Osteoblast (primary cell): ENCODE measurements around the gene IVD. TPM values are rescaled to one million over a fixed set of nuclear protein-coding genes. Genes with fewer than 3 reads are reported as not detected.

Experiments used
- DNase-seq: peaks from one replicate; pipeline ENCODE4 v3.0.0; 2011; ENCODE audit warnings: low spot score, mixed read lengths; ENCODE audit not compliant: insufficient read length; ENCODE audit errors: missing footprints
- H2AFZ ChIP-seq: 2 replicates; pipeline ENCODE4 v1.6.0; 2011; ENCODE audit warnings: mild to moderate bottlenecking, low read length
- H3K27ac ChIP-seq: 2 replicates; pipeline ENCODE4 v1.5.1; 2011; ENCODE audit warnings: mild to moderate bottlenecking, low read depth, low read length, moderate library complexity
- H3K27me3 ChIP-seq: 2 replicates; pipeline ENCODE4 v1.6.0; 2012; ENCODE audit warnings: mild to moderate bottlenecking, control low read depth, inconsistent platforms, low read length, moderate library complexity; ENCODE audit not compliant: insufficient read depth
- H3K36me3 ChIP-seq: 2 replicates; pipeline ENCODE4 v1.5.1; 2011; ENCODE audit warnings: mild to moderate bottlenecking, low read length, control low read depth, moderate library complexity; ENCODE audit not compliant: insufficient read depth
- H3K4me1 ChIP-seq: 2 replicates; pipeline ENCODE4 v1.5.1; 2011; ENCODE audit warnings: mild to moderate bottlenecking, low read length, control low read depth, moderate library complexity; ENCODE audit not compliant: insufficient read depth
- H3K4me2 ChIP-seq: 2 replicates; pipeline ENCODE4 v1.6.0; 2011; ENCODE audit warnings: mild to moderate bottlenecking, low read length; ENCODE audit not compliant: insufficient read depth
- H3K4me3 ChIP-seq: fragments of 200-600 bp; sonication (generic); 3 replicates; pipeline ENCODE4 v1.5.1; 2012; ENCODE audit warnings: mild to moderate bottlenecking, low read length, inconsistent platforms; ENCODE audit not compliant: insufficient read depth
- H3K79me2 ChIP-seq: 2 replicates; pipeline ENCODE4 v1.6.0; 2012; ENCODE audit warnings: mild to moderate bottlenecking, low read length, control low read depth, inconsistent platforms; ENCODE audit not compliant: insufficient read depth
- H3K9me3 ChIP-seq: 2 replicates; pipeline ENCODE4 v1.5.1; 2011; ENCODE audit warnings: low read depth, low read length, control low read depth
- H4K20me1 ChIP-seq: 2 replicates; pipeline ENCODE4 v1.6.0; 2012; ENCODE audit warnings: mild to moderate bottlenecking, low read length, control low read depth; ENCODE audit not compliant: insufficient read depth
- CTCF ChIP-seq: IDR thresholded peaks from 2 replicates; pipeline ENCODE4 v1.5.1; 2011; ENCODE audit warnings: mild to moderate bottlenecking, low read depth, low read length, moderate library complexity; ENCODE audit errors: extremely low read depth
- total RNA-seq: library from RNA; depleted of rRNA; stranded (reverse); fragments of >200 nt; gene quantifications from 2 replicates; pipeline ENCODE4 v1.2.3, GENCODE V29; 2012

IVD gene
- total RNA-seq, 1 donor: 46.3 TPM

GRCh38 chr15:40369971-40370370 is 35.6 kb upstream of the IVD start:
- peaks cover 14% of the 10 kb centered on the region for H3K4me1 ChIP-seq

GRCh38 chr15:40372981-40373380 is 32.6 kb upstream of the IVD start:
- peak; percentile 92 for DNase-seq
- no peak overlapping the region for H3K4me3 ChIP-seq
- H3K36me3 ChIP-seq: no peaks in the 10 kb centered on the region
- H3K4me2 ChIP-seq: no peak overlapping the region
- no peak overlapping the region for H3K27ac ChIP-seq
- H3K79me2 ChIP-seq: no peaks in the 10 kb centered on the region
- peaks cover 14% of the 10 kb centered on the region for H3K4me1 ChIP-seq
- TF ChIP-seq CTCF: no peak
- no peaks in the 10 kb centered on the region for H3K9me3 ChIP-seq
- no peaks in the 10 kb centered on the region for H4K20me1 ChIP-seq
- peak overlapping the region; percentile 15 for H2AFZ ChIP-seq
- H3K27me3 ChIP-seq: no peaks in the 10 kb centered on the region

More at GRCh38 chr15:40369971-40370370, 35.6 kb upstream of the IVD start:
- no peak overlapping the region for H2AFZ ChIP-seq
- no peaks in the 10 kb centered on the region for H3K9me3 ChIP-seq
- no peaks in the 10 kb centered on the region for H4K20me1 ChIP-seq
- no peaks in the 10 kb centered on the region for H3K79me2 ChIP-seq
- TF ChIP-seq CTCF: no peak
- no peaks in the 10 kb centered on the region for H3K27me3 ChIP-seq
- H3K4me2 ChIP-seq: no peak overlapping the region
- no peak overlapping the region for H3K4me3 ChIP-seq
- no peak overlapping the region for H3K27ac ChIP-seq
- no peaks in the 10 kb centered on the region for H3K36me3 ChIP-seq
- DNase-seq: peak; percentile 25

- no peak for TF ChIP-seq CTCF
- H3K4me1 ChIP-seq: peaks cover 20% of the 10 kb centered on the region
- H3K27ac ChIP-seq: no peak overlapping the region
- DNase-seq: no peak
- H4K20me1 ChIP-seq: no peaks in the 10 kb centered on the region
- no peaks in the 10 kb centered on the region for H3K27me3 ChIP-seq
- H3K4me3 ChIP-seq: no peak overlapping the region
- no peaks in the 10 kb centered on the region for H3K36me3 ChIP-seq
- no peak overlapping the region for H3K4me2 ChIP-seq
- H3K79me2 ChIP-seq: no peaks in the 10 kb centered on the region
- no peaks in the 10 kb centered on the region for H3K9me3 ChIP-seq
- peak overlapping the region; percentile 2 for H2AFZ ChIP-seq
These were observed 28.0 kb upstream of the IVD start for GRCh38 chr15:40377606-40378005.

- peaks cover 16% of the 10 kb centered on the region for H3K79me2 ChIP-seq
- no peaks in the 10 kb centered on the region for H3K36me3 ChIP-seq
- H2AFZ ChIP-seq: no peak overlapping the region
- peaks cover 20% of the 10 kb centered on the region for H3K4me1 ChIP-seq
- H4K20me1 ChIP-seq: no peaks in the 10 kb centered on the region
- H3K4me3 ChIP-seq: no peak overlapping the region
- DNase-seq: no peak
- peak overlapping the region; percentile 66 for H3K4me2 ChIP-seq
- H3K27ac ChIP-seq: peak overlapping the region; percentile 43
- H3K27me3 ChIP-seq: no peaks in the 10 kb centered on the region
- no peak for TF ChIP-seq CTCF
- no peaks in the 10 kb centered on the region for H3K9me3 ChIP-seq
These were observed 26.2 kb upstream of the IVD start for GRCh38 chr15:40379374-40379773.
